Vagina (tissue), 2 donors: Measurements from ENCODE around the gene DUSP22. TPM values are rescaled to one million over a fixed set of nuclear protein-coding genes. Genes with fewer than 3 reads are reported as not detected.

Experiments used
- DNase-seq, 2 donors: peaks; one replicate each; pipeline ENCODE4 v3.0.0-alpha.2; 2017; ENCODE audit errors: extremely low spot score in 2 of 2
- H3K27ac ChIP-seq: fragments of 200-600 bp; sonication (generic); one replicate; pipeline ENCODE4 v1.5.1; 2019
- H3K27me3 ChIP-seq: fragments of 200-600 bp; sonication (generic); one replicate; pipeline ENCODE4 v1.5.1; 2019
- H3K36me3 ChIP-seq, 2 donors: fragments of 200-600 bp; sonication (generic); one replicate each; pipeline ENCODE4 v1.5.1; 2017 to 2019
- H3K4me1 ChIP-seq: fragments of 200-600 bp; sonication (generic); one replicate; pipeline ENCODE4 v1.5.1; 2019
- H3K4me3 ChIP-seq, 2 donors: fragments of 200-600 bp; sonication (generic); 1 replicate in 1 of 2; 2 replicates in 1 of 2; pipeline ENCODE4 v1.5.1; 2016 to 2019
- H3K9me3 ChIP-seq: fragments of 200-600 bp; sonication (generic); one replicate; pipeline ENCODE4 v1.5.1; 2019
- POLR2A ChIP-seq, 2 donors: fragments of 450-650 bp; IDR thresholded peaks; one replicate each; pipeline ENCODE4 v1.6.1; 2017; ENCODE audit warnings: antibody characterized with exemption in 2 of 2, mild to moderate bottlenecking in 2 of 2, moderate library complexity in 2 of 2
- POLR2AphosphoS5 ChIP-seq, 2 donors: sonication (generic); formaldehyde crosslinking; IDR thresholded peaks; one replicate each; pipeline ENCODE4 v1.9.0; 2017; ENCODE audit warnings: antibody characterized with exemption in 2 of 2, mild to moderate bottlenecking in 2 of 2, low read depth in 1 of 2; ENCODE audit not compliant: insufficient read depth in 1 of 2
- intact Hi-C: fragments of 100-400 bp; cut with DNase I; formaldehyde crosslinking; loops from one replicate; pipeline ENCODE4 v1.15.1; 2023
- total RNA-seq: library from RNA; depleted of rRNA; stranded (reverse); fragments of >200 nt; gene quantifications from one replicate; pipeline ENCODE4 v1.2.3, GENCODE V29; 2016
- TF ChIP-seq, protein P1 (sequence below), 3 experiments: fragments of 450-650 bp in 2 of 3; fragments of 200-600 bp in 1 of 3; sonication (generic) in 1 of 3; IDR thresholded peaks; one replicate each; pipeline ENCODE4 v1.5.1; 2017 to 2019; ENCODE audit warnings: antibody characterized with exemption in 3 of 3, mild to moderate bottlenecking in 2 of 3, moderate library complexity in 2 of 3

The DUSP22 gene
- total RNA-seq, 1 donor from 2014 or later: 57.5 TPM

DNA sequence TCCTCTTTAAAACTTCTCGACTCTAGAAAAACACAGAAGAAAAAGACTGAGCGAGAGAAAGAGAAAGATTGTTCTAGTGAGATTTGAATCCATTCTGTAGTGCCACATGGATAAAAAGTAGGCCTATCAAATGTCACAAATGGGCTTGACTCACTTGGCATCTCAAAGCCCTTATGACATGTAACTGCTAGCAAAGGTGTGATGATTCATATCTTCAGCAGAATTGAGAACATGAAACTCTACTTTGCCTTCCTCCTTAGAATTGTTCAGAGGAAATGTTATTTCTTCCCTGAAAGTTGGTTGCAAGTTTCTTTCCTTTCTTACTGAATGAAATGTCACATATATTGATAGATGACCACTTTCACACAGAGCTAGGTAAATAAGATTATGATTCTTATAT lies 40.4 kb upstream of the DUSP22 start:
- H3K4me3 ChIP-seq: no peak overlapping the region
- TF ChIP-seq POLR2AphosphoS5 (IDR thresholded peaks at IDR 0.05; ENCODE audit: insufficient read depth in 1 of 2, low read depth in 1 of 2): peak in 1 of 2 donors; percentile 75
- no peak for TF ChIP-seq POLR2A (IDR thresholded peaks at IDR 0.05)
- peaks cover 9% of the 10 kb centered on the region for H3K4me1 ChIP-seq
- H3K9me3 ChIP-seq: no peaks in the 10 kb centered on the region
- no peak overlapping the region for H3K27ac ChIP-seq
- no peaks in the 10 kb centered on the region for H3K27me3 ChIP-seq
- DNase-seq: no peak
- H3K36me3 ChIP-seq: no peaks in the 10 kb centered on the region
- intact Hi-C loops: no loop called here

DNA sequence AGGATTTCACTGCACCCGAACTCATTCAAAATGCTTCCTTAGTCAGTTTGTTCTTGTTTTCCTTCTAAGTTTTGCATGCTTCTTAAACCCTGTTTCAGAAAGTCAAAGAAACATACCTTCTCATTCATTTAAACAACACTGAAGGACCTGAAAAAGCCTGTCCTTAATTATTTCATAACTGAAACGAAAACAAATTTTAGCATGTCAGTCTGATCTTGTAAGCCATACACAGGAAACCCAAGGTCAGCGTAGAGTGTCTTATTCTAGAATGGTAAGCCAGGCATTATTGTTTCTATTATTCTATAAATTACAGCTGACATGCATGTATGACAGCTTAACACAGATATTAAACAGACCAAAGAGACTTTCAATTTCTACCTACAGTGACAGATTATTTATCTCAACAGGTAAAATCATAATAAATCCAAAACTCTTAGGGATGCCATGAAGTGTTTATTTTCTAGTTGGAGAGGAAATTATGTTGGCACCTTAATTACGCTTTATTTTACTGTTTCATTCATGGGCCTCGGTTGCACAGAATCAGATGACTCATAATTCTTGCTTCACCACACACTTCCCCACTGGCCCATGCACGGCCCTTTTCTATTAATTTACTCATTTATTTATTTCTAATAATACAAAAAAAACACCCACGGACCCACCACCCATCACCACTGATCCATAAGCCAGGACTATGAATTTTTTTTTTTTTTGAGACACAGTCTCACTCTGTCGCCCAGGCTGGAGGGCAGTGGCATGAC lies 39.3 kb upstream of the DUSP22 start:
- no peaks in the 10 kb centered on the region for H3K27me3 ChIP-seq
- TF ChIP-seq, protein P1, sequence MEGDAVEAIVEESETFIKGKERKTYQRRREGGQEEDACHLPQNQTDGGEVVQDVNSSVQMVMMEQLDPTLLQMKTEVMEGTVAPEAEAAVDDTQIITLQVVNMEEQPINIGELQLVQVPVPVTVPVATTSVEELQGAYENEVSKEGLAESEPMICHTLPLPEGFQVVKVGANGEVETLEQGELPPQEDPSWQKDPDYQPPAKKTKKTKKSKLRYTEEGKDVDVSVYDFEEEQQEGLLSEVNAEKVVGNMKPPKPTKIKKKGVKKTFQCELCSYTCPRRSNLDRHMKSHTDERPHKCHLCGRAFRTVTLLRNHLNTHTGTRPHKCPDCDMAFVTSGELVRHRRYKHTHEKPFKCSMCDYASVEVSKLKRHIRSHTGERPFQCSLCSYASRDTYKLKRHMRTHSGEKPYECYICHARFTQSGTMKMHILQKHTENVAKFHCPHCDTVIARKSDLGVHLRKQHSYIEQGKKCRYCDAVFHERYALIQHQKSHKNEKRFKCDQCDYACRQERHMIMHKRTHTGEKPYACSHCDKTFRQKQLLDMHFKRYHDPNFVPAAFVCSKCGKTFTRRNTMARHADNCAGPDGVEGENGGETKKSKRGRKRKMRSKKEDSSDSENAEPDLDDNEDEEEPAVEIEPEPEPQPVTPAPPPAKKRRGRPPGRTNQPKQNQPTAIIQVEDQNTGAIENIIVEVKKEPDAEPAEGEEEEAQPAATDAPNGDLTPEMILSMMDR (IDR thresholded peaks at IDR 0.05): no peak
- intact Hi-C loops: no loop called here

DNA sequence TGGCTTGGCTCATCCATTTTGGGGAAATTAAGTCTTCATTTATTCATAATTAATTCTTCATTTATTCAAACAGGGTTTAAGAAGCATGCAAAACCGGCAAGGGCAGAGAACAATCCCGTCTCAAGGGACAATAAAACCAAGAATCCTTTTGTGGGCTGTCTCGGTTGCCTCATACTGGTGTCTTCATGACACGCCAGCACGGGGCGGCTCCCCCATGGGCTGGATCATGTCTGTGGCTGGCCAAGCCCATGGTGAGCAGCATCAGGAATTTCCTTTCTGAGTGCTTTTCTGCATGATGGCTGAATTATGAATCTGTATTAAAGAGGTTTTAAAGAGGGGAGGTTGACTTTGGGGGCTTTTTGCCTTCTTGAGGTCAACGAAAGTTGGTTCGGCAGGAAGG lies 38.3 kb upstream of the DUSP22 start:
- H3K9me3 ChIP-seq: no peaks in the 10 kb centered on the region
- H3K4me3 ChIP-seq: no peak overlapping the region
- DNase-seq: no peak
- no peak for TF ChIP-seq POLR2A (IDR thresholded peaks at IDR 0.05)
- TF ChIP-seq, protein P1 (IDR thresholded peaks at IDR 0.05): no peak
- TF ChIP-seq POLR2AphosphoS5 (IDR thresholded peaks at IDR 0.05; ENCODE audit: insufficient read depth in 1 of 2, low read depth in 1 of 2): no peak
- H3K27ac ChIP-seq: no peak overlapping the region
- no peaks in the 10 kb centered on the region for H3K36me3 ChIP-seq
- intact Hi-C loops: no loop called here
- H3K27me3 ChIP-seq: no peaks in the 10 kb centered on the region
- H3K4me1 ChIP-seq: peaks cover 9% of the 10 kb centered on the region

More for the DNA sequence above, 39.3 kb upstream of the DUSP22 start:
- H3K36me3 ChIP-seq: no peaks in the 10 kb centered on the region
- H3K4me3 ChIP-seq: no peak overlapping the region
- no peak for DNase-seq
- H3K9me3 ChIP-seq: no peaks in the 10 kb centered on the region
- H3K4me1 ChIP-seq: peaks cover 9% of the 10 kb centered on the region
- H3K27ac ChIP-seq: no peak overlapping the region

DNA sequence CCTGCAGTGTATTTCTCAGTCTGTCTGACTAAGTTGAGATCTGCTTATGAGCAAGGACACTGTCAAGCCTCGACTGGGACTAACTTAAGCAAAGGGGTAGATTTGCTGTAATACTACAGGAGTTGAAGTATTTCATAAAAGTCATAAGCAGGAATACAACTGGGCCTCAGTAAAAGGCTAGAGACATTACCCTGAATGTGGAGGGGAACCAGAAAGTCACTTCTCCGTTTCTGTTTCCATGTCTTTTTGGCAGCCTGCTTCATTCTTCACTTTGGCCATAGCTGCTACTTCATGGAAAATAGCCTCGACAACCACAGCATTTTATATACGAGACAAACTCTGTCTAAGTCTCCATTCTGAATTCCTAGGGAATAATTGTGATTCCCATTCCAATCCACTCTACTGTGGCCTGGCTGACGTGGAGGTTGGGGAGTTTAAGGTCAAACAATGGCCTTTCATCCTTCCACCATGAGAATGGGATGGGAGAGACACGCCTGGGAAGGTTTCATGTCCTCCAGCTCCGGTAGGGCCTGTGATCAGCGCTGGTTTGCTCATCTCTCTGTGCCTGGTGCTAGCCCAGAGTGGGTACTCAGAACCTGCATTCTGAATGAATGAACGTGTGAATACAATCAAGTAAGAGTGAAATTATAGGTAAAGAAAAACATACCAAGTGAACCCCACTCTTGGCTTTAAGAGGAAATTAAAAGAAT lies 37.1 kb upstream of the DUSP22 start:
- Histone ChIP-seq H3K27ac (no peak overlapping the region), H3K36me3 (no peaks in the 10 kb centered on the region), H3K4me1 (peaks cover 9% of the 10 kb centered on the region), H3K27me3 (no peaks in the 10 kb centered on the region), H3K9me3 (no peaks in the 10 kb centered on the region), H3K4me3 (no peak overlapping the region)
- TF ChIP-seq, protein P1 (IDR thresholded peaks at IDR 0.05): no peak
- TF ChIP-seq POLR2AphosphoS5 (IDR thresholded peaks at IDR 0.05; ENCODE audit: insufficient read depth in 1 of 2, low read depth in 1 of 2) (no peak), POLR2A (IDR thresholded peaks at IDR 0.05) (no peak)
- intact Hi-C loops: no loop called here
- no peak for DNase-seq

DNA sequence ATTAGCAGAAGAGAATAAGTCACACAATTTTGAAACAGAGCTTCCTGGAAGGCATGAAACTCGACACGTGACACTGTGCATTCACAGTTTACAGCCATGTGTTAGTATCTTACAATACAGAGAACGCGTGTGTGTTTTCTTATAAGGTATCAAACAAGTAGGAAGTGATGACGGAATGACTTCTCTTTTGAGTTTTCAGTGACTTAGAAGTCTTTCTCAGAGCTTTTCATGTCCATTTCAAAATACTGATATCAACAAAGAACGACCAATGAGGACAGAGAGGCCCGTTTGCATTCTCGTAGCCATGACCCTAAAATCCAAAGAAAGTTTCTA lies 36.6 kb upstream of the DUSP22 start:
- intact Hi-C loops: no loop called here
- no peak overlapping the region for H3K27ac ChIP-seq

More for the DNA sequence above, 36.6 kb upstream of the DUSP22 start:
- TF ChIP-seq POLR2AphosphoS5 (IDR thresholded peaks at IDR 0.05; ENCODE audit: insufficient read depth in 1 of 2, low read depth in 1 of 2) (no peak), POLR2A (IDR thresholded peaks at IDR 0.05) (no peak)
- TF ChIP-seq, protein P1 (IDR thresholded peaks at IDR 0.05): no peak
- H3K27me3 ChIP-seq: no peaks in the 10 kb centered on the region
- H3K4me3 ChIP-seq: no peak overlapping the region
- H3K4me1 ChIP-seq: peaks cover 9% of the 10 kb centered on the region
- no peaks in the 10 kb centered on the region for H3K36me3 ChIP-seq
- H3K9me3 ChIP-seq: no peaks in the 10 kb centered on the region
- no peak for DNase-seq
